EH (cell line): ENCODE results near the gene PTHLH.

Experiments
- DNase-seq: peaks from one replicate; pipeline ENCODE4 v3.0.0-alpha.2; 2015; ENCODE audit warnings: low read depth

The PTHLH gene

GRCh38 chr12:27972721-27973120, at the start of gene PTHLH:
Gene PTHLH, minus strand, starts transcription at chr12:27972733. Its CDS starts 3,239 bp downstream, at chr12:27969494.
- DNase-seq = no peak

- no peak for DNase-seq
Measured at GRCh38 chr12:28021704-28022103, 49.2 kb upstream of the PTHLH start.

- DNase-seq = no peak
Measured at GRCh38 chr12:28017873-28018255, 45.3 kb upstream of the PTHLH start.

GRCh38 chr12:28017126-28017872, 44.8 kb upstream of the PTHLH start:
- no peak for DNase-seq

- DNase-seq = no peak
Measured at GRCh38 chr12:28015165-28015564, 42.6 kb upstream of the PTHLH start.

- DNase-seq = no peak
Measured at GRCh38 chr12:28014196-28014595, 41.7 kb upstream of the PTHLH start.

- no peak for DNase-seq
Measured at GRCh38 chr12:28012333-28012918, 39.9 kb upstream of the PTHLH start.

- no peak for DNase-seq
Measured at GRCh38 chr12:28010036-28010435, 37.5 kb upstream of the PTHLH start.

- DNase-seq = peak; percentile 57
Measured at GRCh38 chr12:27999970-28000369, 27.4 kb upstream of the PTHLH start.

- DNase-seq = peak; percentile 69
Measured at GRCh38 chr12:27999521-27999920, 27.0 kb upstream of the PTHLH start.

- DNase-seq = no peak
Measured at GRCh38 chr12:27998658-27999057, 26.1 kb upstream of the PTHLH start.

GRCh38 chr12:27998170-27998569, 25.6 kb upstream of the PTHLH start:
- DNase-seq = no peak

- DNase-seq = no peak
Measured at GRCh38 chr12:27996761-27997160, 24.2 kb upstream of the PTHLH start.

GRCh38 chr12:27995406-27995805, 22.9 kb upstream of the PTHLH start:
- no peak for DNase-seq

- DNase-seq = no peak
Measured at GRCh38 chr12:27988594-27989233, 16.2 kb upstream of the PTHLH start.

- DNase-seq = no peak
Measured at GRCh38 chr12:27987331-27987730, 14.8 kb upstream of the PTHLH start.

- DNase-seq = peak; percentile 85
Measured at GRCh38 chr12:27984275-27984674, 11.7 kb upstream of the PTHLH start.

GRCh38 chr12:27982951-27983350, 10.4 kb upstream of the PTHLH start:
- DNase-seq = no peak

- DNase-seq = no peak
Measured at GRCh38 chr12:27982385-27982784, 9.9 kb upstream of the PTHLH start.

- peak; percentile 74 for DNase-seq
Measured at GRCh38 chr12:27981874-27982273, 9.3 kb upstream of the PTHLH start.

GRCh38 chr12:27979145-27979544, 6.6 kb upstream of the PTHLH start:
- DNase-seq = peak; percentile 52

- peak; percentile 69 for DNase-seq
Measured at GRCh38 chr12:27975222-27976136, 2.9 kb upstream of the PTHLH start.
